Neutrophil (primary cell): Measurements from ENCODE around the gene ZNF133.

Experiments used
- H3K27ac ChIP-seq: fragments of 200-600 bp; sonication (generic); 2 replicates; pipeline ENCODE4 v1.5.1; 2016; ENCODE audit warnings: mild to moderate bottlenecking, moderate library complexity
- H3K27me3 ChIP-seq: fragments of 200-600 bp; sonication (generic); 2 replicates; pipeline ENCODE4 v1.6.0; 2016; ENCODE audit warnings: mild to moderate bottlenecking
- H3K36me3 ChIP-seq: fragments of 200-600 bp; sonication (generic); 2 replicates; pipeline ENCODE4 v1.5.1; 2017
- H3K4me1 ChIP-seq, 2 experiments: fragments of 200-600 bp in 1 of 2; sonication (generic) in 1 of 2; 1 replicate in 1 of 2; 2 replicates in 1 of 2; pipeline versions ENCODE4 v1.5.1 to v1.6.1; 2013 to 2016; ENCODE audit warnings: low read depth in 1 of 2, low read length in 1 of 2, mild to moderate bottlenecking in 1 of 2, moderate library complexity in 1 of 2; ENCODE audit not compliant: control insufficient read depth in 1 of 2, insufficient read depth in 1 of 2
- H3K4me3 ChIP-seq, 2 experiments: fragments of 200-600 bp in 1 of 2; sonication (generic) in 1 of 2; 1 replicate in 1 of 2; 2 replicates in 1 of 2; pipeline ENCODE4 v1.5.1; 2013 to 2016; ENCODE audit warnings: low read depth in 1 of 2, low read length in 1 of 2, mild to moderate bottlenecking in 1 of 2, moderate library complexity in 1 of 2
- H3K9me3 ChIP-seq: fragments of 200-600 bp; sonication (generic); 2 replicates; pipeline ENCODE4 v1.5.1; 2016
- CTCF ChIP-seq: fragments of 200-600 bp; sonication (generic); IDR thresholded peaks from 2 replicates; pipeline ENCODE4 v1.5.1; 2016; ENCODE audit warnings: antibody characterized with exemption

Gene ZNF133

GRCh38 chr20:18362916-18363315, 74.6 kb downstream of the ZNF133 start:
- H3K9me3 ChIP-seq, result no peaks in the 10 kb centered on the region
- H3K4me1 ChIP-seq, result no peaks in the 10 kb centered on the region
- no peaks in the 10 kb centered on the region for H3K36me3 ChIP-seq
- no peak for TF ChIP-seq CTCF
- no peak overlapping the region for H3K4me3 ChIP-seq
- H3K27me3 ChIP-seq, result no peaks in the 10 kb centered on the region
- H3K27ac ChIP-seq, result no peak overlapping the region

- no peak for TF ChIP-seq CTCF
- H3K9me3 ChIP-seq, result no peaks in the 10 kb centered on the region
- H3K27me3 ChIP-seq, result no peaks in the 10 kb centered on the region
- H3K36me3 ChIP-seq, result no peaks in the 10 kb centered on the region
- H3K27ac ChIP-seq, result no peak overlapping the region
- no peaks in the 10 kb centered on the region for H3K4me1 ChIP-seq
- H3K4me3 ChIP-seq, result no peak overlapping the region
Observed at GRCh38 chr20:18363708-18364107, 75.4 kb downstream of the ZNF133 start.

GRCh38 chr20:18364768-18365167, 76.4 kb downstream of the ZNF133 start:
- no peaks in the 10 kb centered on the region for H3K9me3 ChIP-seq
- no peaks in the 10 kb centered on the region for H3K4me1 ChIP-seq
- H3K27ac ChIP-seq, result no peak overlapping the region
- no peaks in the 10 kb centered on the region for H3K27me3 ChIP-seq
- no peak for TF ChIP-seq CTCF
- H3K36me3 ChIP-seq, result no peaks in the 10 kb centered on the region
- no peak overlapping the region for H3K4me3 ChIP-seq
